Testis (tissue), 3 donors: ENCODE results near the gene ZCCHC2. TPM values are rescaled to one million over a fixed set of nuclear protein-coding genes. Genes with fewer than 3 reads are reported as not detected.

Source experiments
- DNase-seq: peaks from one replicate; pipeline ENCODE4 v3.0.0-alpha.2; 2019
- H3K27ac ChIP-seq, 2 donors: fragments of 200-600 bp; sonication (generic); one replicate each; pipeline ENCODE4 v1.5.1; 2019
- H3K27me3 ChIP-seq: fragments of 200-600 bp; sonication (generic); one replicate; pipeline ENCODE4 v1.5.1; 2019
- H3K36me3 ChIP-seq: fragments of 200-600 bp; sonication (generic); one replicate; pipeline ENCODE4 v1.5.1; 2017; ENCODE audit warnings: low read depth; ENCODE audit errors: missing control alignments
- H3K4me1 ChIP-seq: fragments of 200-600 bp; sonication (generic); one replicate; pipeline ENCODE4 v1.5.1; 2019
- H3K4me3 ChIP-seq, 2 donors: fragments of 200-600 bp; sonication (generic); one replicate each; pipeline ENCODE4 v1.5.1; 2017 to 2019
- H3K9me3 ChIP-seq: fragments of 200-600 bp; sonication (generic); one replicate; pipeline ENCODE4 v1.5.1; 2017
- CTCF ChIP-seq, 3 experiments: fragments of 450-650 bp in 2 of 3; fragments of 200-600 bp in 1 of 3; sonication (generic) in 1 of 3; IDR thresholded peaks; one replicate each; pipeline ENCODE4 v1.5.1; 2016 to 2019; ENCODE audit warnings: antibody characterized with exemption in 3 of 3, mild to moderate bottlenecking in 2 of 3, moderate library complexity in 1 of 3
- POLR2A ChIP-seq: fragments of 450-650 bp; IDR thresholded peaks from one replicate; pipeline ENCODE4 v1.6.1; 2017; ENCODE audit warnings: antibody characterized with exemption, mild to moderate bottlenecking, moderate library complexity
- WGBS, 2 donors: methylation state at CpG; one replicate each; pipeline ENCODE4 v1.1.5; 2018; 5-methylcytosine and 5-hydroxymethylcytosine counted together
- intact Hi-C: fragments of 100-400 bp; cut with DNase I; formaldehyde crosslinking; loops from one replicate; pipeline ENCODE4 v1.15.1; 2023; ENCODE audit warnings: low total_unique reads
- polyA plus RNA-seq: library from polyadenylated mRNA; stranded (reverse); fragments of 350-450 nt; fragmentation: Illumina TruSeq; extraction: RNeasy Lipid Tissue Mini Kit (QIAGEN cat#74804); gene quantifications from one replicate; pipeline ENCODE4 v1.2.3, GENCODE V29; 2014; ENCODE audit warnings: low read depth, low replicate concordance; ENCODE audit not compliant: insufficient read depth
- total RNA-seq, 2 donors: library from RNA; depleted of rRNA; stranded (reverse); fragments of >200 nt; gene quantifications; one replicate each; pipeline ENCODE4 v1.2.3, GENCODE V29; 2016

Gene ZCCHC2
- total and polyA plus RNA-seq, 3 donors from 2014 or later = 46.2 to 56.9 (median 51.6) TPM

GRCh38 chr18:62601871-62602270 is 79.0 kb downstream of the ZCCHC2 start:
- no peaks in the 10 kb centered on the region for H3K4me1 ChIP-seq
- no peaks in the 10 kb centered on the region for H3K27me3 ChIP-seq
- 80 to 93% methylated on average over 8 of the region's 8 CpGs for WGBS, 2 donors
- TF ChIP-seq CTCF (IDR thresholded peaks at IDR 0.05) (no peak), POLR2A (no peak)
- H3K9me3 ChIP-seq = no peaks in the 10 kb centered on the region
- H3K27ac ChIP-seq = no peak overlapping the region
- DNase-seq = no peak
- H3K36me3 ChIP-seq = no peaks in the 10 kb centered on the region
- intact Hi-C loops = no loop called here
- H3K4me3 ChIP-seq = no peak overlapping the region

GRCh38 chr18:62602706-62603105 is 79.9 kb downstream of the ZCCHC2 start:
- Histone ChIP-seq H3K27me3 (no peaks in the 10 kb centered on the region), H3K4me3 (no peak overlapping the region), H3K4me1 (no peaks in the 10 kb centered on the region), H3K9me3 (no peaks in the 10 kb centered on the region), H3K36me3 (no peaks in the 10 kb centered on the region), H3K27ac (no peak overlapping the region)
- intact Hi-C loops = no loop called here
- DNase-seq = no peak
- TF ChIP-seq CTCF (IDR thresholded peaks at IDR 0.05) (no peak), POLR2A (no peak)
- WGBS, 2 donors = 94% methylated on average over 8 of the region's 8 CpGs

- DNase-seq = no peak
- no peak overlapping the region for H3K4me3 ChIP-seq
- no peaks in the 10 kb centered on the region for H3K4me1 ChIP-seq
- TF ChIP-seq POLR2A (no peak), CTCF (IDR thresholded peaks at IDR 0.05) (no peak)
- no peak overlapping the region for H3K27ac ChIP-seq
- WGBS, 2 donors = 78 to 80% methylated on average over 6 of the region's 6 CpGs
- no peaks in the 10 kb centered on the region for H3K36me3 ChIP-seq
- intact Hi-C loops = no loop called here
- no peaks in the 10 kb centered on the region for H3K27me3 ChIP-seq
- H3K9me3 ChIP-seq = no peaks in the 10 kb centered on the region
Measured at GRCh38 chr18:62603211-62603610, 80.4 kb downstream of the ZCCHC2 start.

GRCh38 chr18:62603979-62604378 is 81.2 kb downstream of the ZCCHC2 start:
- DNase-seq = no peak
- H3K27ac ChIP-seq = no peak overlapping the region
- H3K4me1 ChIP-seq = no peaks in the 10 kb centered on the region
- WGBS, 2 donors = 87 to 91% methylated on average over 13 of the region's 13 CpGs
- TF ChIP-seq CTCF (IDR thresholded peaks at IDR 0.05) (no peak), POLR2A (no peak)
- H3K27me3 ChIP-seq = no peaks in the 10 kb centered on the region
- H3K36me3 ChIP-seq = no peaks in the 10 kb centered on the region
- intact Hi-C loops = no loop called here
- H3K9me3 ChIP-seq = no peaks in the 10 kb centered on the region
- H3K4me3 ChIP-seq = no peak overlapping the region

GRCh38 chr18:62605685-62606084 is 82.9 kb downstream of the ZCCHC2 start:
- Histone ChIP-seq H3K36me3 (no peaks in the 10 kb centered on the region), H3K27ac (no peak overlapping the region), H3K27me3 (no peaks in the 10 kb centered on the region), H3K9me3 (no peaks in the 10 kb centered on the region), H3K4me1 (peaks cover 3% of the 10 kb centered on the region), H3K4me3 (no peak overlapping the region)
- intact Hi-C loops = no loop called here
- TF ChIP-seq POLR2A (no peak), CTCF (IDR thresholded peaks at IDR 0.05) (no peak)
- no peak for DNase-seq
- 96 to 100% methylated on average over 11 to 12 of the region's 12 CpGs for whole genome bisulfite sequencing, 2 donors
